GM23338 (cell line): ENCODE results near the gene FGF2. TPM values are rescaled to one million over a fixed set of nuclear protein-coding genes. Genes with fewer than 3 reads are reported as not detected.

ENCODE experiments used
- ATAC-seq: fragments of 200-7000 bp; cut with Tn5 transposase; 3 replicates; pipeline ENCODE4 v1.9.1; 2020
- DNase-seq: peaks from one replicate; pipeline ENCODE4 v3.0.0-alpha.2; 2015; ENCODE audit warnings: low spot score
- H2AFZ ChIP-seq: fragments of 200-600 bp; sonication (generic); 2 replicates; pipeline ENCODE4 v1.8.0; 2016; ENCODE audit warnings: antibody characterized with exemption, mild to moderate bottlenecking, moderate library complexity
- H3F3A ChIP-seq: fragments of 200-600 bp; sonication (generic); replicated peaks from 2 replicates; pipeline ENCODE4 v1.8.0; 2017; ENCODE audit warnings: antibody characterized with exemption, mixed run types, low read depth
- H3K27ac ChIP-seq: fragments of 200-600 bp; sonication (generic); 2 replicates; pipeline ENCODE4 v1.6.1; 2016; ENCODE audit warnings: low read depth
- H3K27me3 ChIP-seq: fragments of 200-600 bp; sonication (generic); 2 replicates; pipeline ENCODE4 v1.8.0; 2016; ENCODE audit warnings: mild to moderate bottlenecking, mixed run types, moderate library complexity; ENCODE audit not compliant: insufficient read depth
- H3K36me3 ChIP-seq: fragments of 200-600 bp; sonication (generic); 2 replicates; pipeline ENCODE4 v1.8.0; 2016; ENCODE audit warnings: mild to moderate bottlenecking; ENCODE audit not compliant: insufficient read depth
- H3K4me1 ChIP-seq: fragments of 200-600 bp; sonication (generic); 2 replicates; pipeline ENCODE4 v1.8.0; 2016; ENCODE audit warnings: mild to moderate bottlenecking, moderate library complexity; ENCODE audit not compliant: insufficient read depth
- H3K4me2 ChIP-seq: fragments of 200-600 bp; sonication (generic); 2 replicates; pipeline ENCODE4 v1.7.1; 2017; ENCODE audit warnings: mixed run types
- H3K4me3 ChIP-seq: fragments of 200-600 bp; sonication (generic); 2 replicates; pipeline ENCODE4 v1.6.1; 2016; ENCODE audit warnings: mixed run types
- H3K79me2 ChIP-seq: fragments of 200-600 bp; sonication (generic); replicated peaks from 2 replicates; pipeline ENCODE4 v1.8.0; 2017; ENCODE audit warnings: mild to moderate bottlenecking; ENCODE audit not compliant: insufficient read depth
- H3K9me2 ChIP-seq: fragments of 200-600 bp; sonication (generic); 2 replicates; pipeline ENCODE4 v1.8.0; 2017; ENCODE audit not compliant: insufficient read depth
- H4K20me1 ChIP-seq: fragments of 200-600 bp; sonication (generic); replicated peaks from 2 replicates; pipeline ENCODE4 v1.8.0; 2017; ENCODE audit warnings: mild to moderate bottlenecking; ENCODE audit not compliant: insufficient read depth
- H3K27ac Mint-ChIP-seq: 2 replicates; pipeline ENCODE4 v1.8.0; 2020; ENCODE audit warnings: inconsistent platforms, mild to moderate bottlenecking, moderate library complexity, mixed read lengths
- H3K27me3 Mint-ChIP-seq: 3 replicates; pipeline ENCODE4 v1.8.0; 2022; ENCODE audit warnings: low read depth, mild to moderate bottlenecking, moderate library complexity, mixed read lengths, inconsistent platforms; ENCODE audit not compliant: insufficient read depth, poor library complexity
- H3K36me3 Mint-ChIP-seq: 3 replicates; pipeline ENCODE4 v1.8.0; 2021; ENCODE audit warnings: low read depth, mild to moderate bottlenecking, inconsistent platforms, moderate library complexity, mixed read lengths
- H3K4me1 Mint-ChIP-seq: 3 replicates; pipeline ENCODE4 v1.8.0; 2020; ENCODE audit warnings: mild to moderate bottlenecking, inconsistent platforms, mixed read lengths
- H3K4me3 Mint-ChIP-seq: 3 replicates; pipeline ENCODE4 v1.8.0; 2021; ENCODE audit warnings: moderate library complexity, mild to moderate bottlenecking, inconsistent platforms, mixed read lengths
- H3K9me3 Mint-ChIP-seq: 3 replicates; pipeline ENCODE4 v1.8.0; 2020; ENCODE audit warnings: moderate library complexity, mild to moderate bottlenecking, inconsistent platforms, mixed read lengths
- CREB1 ChIP-seq: fragments of 250-450 bp; sonication (Bioruptor Pico); IDR thresholded peaks from 2 replicates; pipeline ENCODE4 v1.5.0; 2020; ENCODE audit warnings: low read depth, mild to moderate bottlenecking, moderate library complexity
- CTCF ChIP-seq, 2 experiments: fragments of 200-600 bp in 1 of 2; sonication (generic) in 1 of 2; conservative IDR thresholded peaks; 2 replicates each; pipeline versions ENCODE4 v1.5.1 to v1.6.1; 2016 to 2017; ENCODE audit warnings: antibody characterized with exemption in 2 of 2, low read depth in 2 of 2, mild to moderate bottlenecking in 2 of 2, moderate library complexity in 1 of 2
- ETS1 ChIP-seq: IDR thresholded peaks from 2 replicates; pipeline ENCODE4 v1.6.1; 2016; ENCODE audit warnings: antibody characterized with exemption
- EZH2 ChIP-seq: fragments of 200-600 bp; sonication (generic); IDR thresholded peaks from one replicate; pipeline ENCODE4 v1.8.0; 2017; ENCODE audit warnings: antibody characterized with exemption, mild to moderate bottlenecking, low read depth; ENCODE audit not compliant: unreplicated experiment
- JUNB ChIP-seq: IDR thresholded peaks from one replicate; pipeline ENCODE4 v1.6.1; 2016; ENCODE audit warnings: antibody characterized with exemption; ENCODE audit not compliant: unreplicated experiment
- POLR2AphosphoS5 ChIP-seq: IDR thresholded peaks from 2 replicates; pipeline ENCODE4 v1.6.1; 2016; ENCODE audit warnings: antibody characterized with exemption, low read depth
- REST ChIP-seq: IDR thresholded peaks from one replicate; pipeline ENCODE4 v1.6.1; 2018; ENCODE audit warnings: antibody characterized with exemption; ENCODE audit not compliant: unreplicated experiment
- STAT1 ChIP-seq: IDR thresholded peaks from one replicate; pipeline ENCODE4 v1.6.1; 2016; ENCODE audit warnings: antibody characterized with exemption; ENCODE audit not compliant: unreplicated experiment
- ZNF114 ChIP-seq: fragments of 250-450 bp; sonication (Bioruptor Pico); IDR thresholded peaks from 2 replicates; pipeline ENCODE4 v1.5.0; 2020; ENCODE audit warnings: mild to moderate bottlenecking, moderate library complexity
- ZNF331 ChIP-seq: fragments of 250-450 bp; sonication (Bioruptor Pico); IDR thresholded peaks from 2 replicates; pipeline ENCODE4 v1.5.0; 2020; ENCODE audit warnings: low read depth, mild to moderate bottlenecking, moderate library complexity
- ZNF462 ChIP-seq: fragments of 250-450 bp; sonication (Bioruptor Pico); IDR thresholded peaks from 2 replicates; pipeline ENCODE4 v1.5.0; 2020; ENCODE audit warnings: mild to moderate bottlenecking, moderate library complexity
- polyA plus RNA-seq: library from polyadenylated mRNA; unstranded; fragments of >200 nt; fragmentation: Nextera tagmentation; extraction: Ambion mirVana; gene quantifications from 2 replicates; pipeline ENCODE4 v1.2.1, GENCODE V29; 2016
- total RNA-seq: library from RNA; depleted of rRNA; stranded (reverse); fragments of >200 nt; shearing (Covaris generic); gene quantifications from 2 replicates; pipeline ENCODE4 v1.2.3, GENCODE V29; 2014

Gene FGF2
- total and polyA plus RNA-seq, 2 experiments from 2014 or later: 28.3 to 84.4 TPM

GRCh38 chr4:122863639-122864038 is 37.0 kb downstream of the FGF2 start (continued):
- no peak for TF ChIP-seq ZNF462 (CRISPR knock-in tag)

- Histone ChIP-seq H3K36me3 (no peaks in the 10 kb centered on the region), H4K20me1 (peaks cover 87% of the 10 kb centered on the region), H2AFZ (no peak overlapping the region), H3K9me2 (no peaks in the 10 kb centered on the region), H3K27me3 (no peaks in the 10 kb centered on the region), H3K4me3 (no peak overlapping the region), H3F3A (0 out of 2 replicates have a peak, but pooled peaks cover 11% of the 10 kb centered on the region), H3K4me1 (peaks cover 57% of the 10 kb centered on the region), H3K27ac (no peak overlapping the region), H3K4me2 (no peak overlapping the region), H3K79me2 (peaks cover 100% of the 10 kb centered on the region)
- TF ChIP-seq REST (no peak), ETS1 (no peak), CTCF (conservative IDR thresholded peaks at IDR 0.05; ENCODE audit: low read depth in 2 of 2) (no peak), CREB1 (no peak), POLR2AphosphoS5 (no peak), ZNF331 (CRISPR knock-in tag) (no peak), JUNB (no peak), EZH2 (no peak), STAT1 (no peak), ZNF114 (no peak)
- H3K4me1 Mint-ChIP-seq: peaks cover 50% of the 10 kb centered on the region
- H3K9me3 Mint-ChIP-seq: no peaks in the 10 kb centered on the region
- no peak overlapping the region for H3K27ac Mint-ChIP-seq
- peaks cover 8% of the 10 kb centered on the region for H3K27me3 Mint-ChIP-seq
- peaks cover 21% of the 10 kb centered on the region for H3K36me3 Mint-ChIP-seq
- no peak overlapping the region for H3K4me3 Mint-ChIP-seq
- ATAC-seq: no peak
- no peak for DNase-seq
These were observed 38.8 kb downstream of the FGF2 start for GRCh38 chr4:122865425-122865824.
